GM12872 (cell line): Measurements from ENCODE around the gene COA5.

Source experiments
- CTCF ChIP-seq: IDR thresholded peaks from 3 replicates; pipeline ENCODE4 v1.5.1; 2011; ENCODE audit warnings: low read depth, mild to moderate bottlenecking, low read length, moderate library complexity; ENCODE audit not compliant: insufficient read depth

Gene COA5

GRCh38 chr2:98563394-98563793, 44.9 kb downstream of the COA5 start:
- no peak for TF ChIP-seq CTCF

- no peak for TF ChIP-seq CTCF
These were observed 46.2 kb downstream of the COA5 start for GRCh38 chr2:98561902-98562695.

- no peak for TF ChIP-seq CTCF
These were observed 47.3 kb downstream of the COA5 start for GRCh38 chr2:98561018-98561417.

- TF ChIP-seq CTCF: no peak
These were observed 48.0 kb downstream of the COA5 start for GRCh38 chr2:98560256-98560771.

- no peak for TF ChIP-seq CTCF
These were observed 48.7 kb downstream of the COA5 start for GRCh38 chr2:98559581-98559980.

GRCh38 chr2:98558852-98559530, 49.3 kb downstream of the COA5 start:
- no peak for TF ChIP-seq CTCF

GRCh38 chr2:98556344-98557033, 51.8 kb downstream of the COA5 start:
- no peak for TF ChIP-seq CTCF
